ENCODE measurements around the gene ATF6B.

Gene ATF6B

GRCh38 chr6:32132110-32132509 lies 4.1 kb upstream of the ATF6B start:
- no peak for DNase-seq (ENCODE audit: low read depth, low spot score)

GRCh38 chr6:32131439-32131948 lies 3.4 kb upstream of the ATF6B start:
- no peak for DNase-seq (ENCODE audit: low read depth, low spot score)

- DNase-seq (ENCODE audit: low read depth, low spot score), result no peak
These were observed 1.4 kb upstream of the ATF6B start for GRCh38 chr6:32129297-32130088.

- DNase-seq (ENCODE audit: low read depth, low spot score), result no peak
These were observed 778 bp upstream of the ATF6B start for GRCh38 chr6:32128751-32129296.

- no peak for DNase-seq (ENCODE audit: low read depth, low spot score)
These were observed 683 bp downstream of the ATF6B start for GRCh38 chr6:32127409-32127716.

GRCh38 chr6:32126880-32127279 lies 1.2 kb downstream of the ATF6B start:
- DNase-seq (ENCODE audit: low read depth, low spot score), result no peak

- no peak for DNase-seq (ENCODE audit: low read depth, low spot score)
These were observed 4.4 kb downstream of the ATF6B start for GRCh38 chr6:32123681-32124080.

GRCh38 chr6:32120573-32121059 lies 7.4 kb downstream of the ATF6B start:
- DNase-seq (ENCODE audit: low read depth, low spot score), result no peak

- DNase-seq (ENCODE audit: low read depth, low spot score), result peak; percentile 75
These were observed 9.0 kb downstream of the ATF6B start for GRCh38 chr6:32118782-32119628.

GRCh38 chr6:32117461-32117860 lies 10.6 kb downstream of the ATF6B start:
- no peak for DNase-seq (ENCODE audit: low read depth, low spot score)

GRCh38 chr6:32116674-32117073 lies 11.4 kb downstream of the ATF6B start:
- DNase-seq (ENCODE audit: low read depth, low spot score), result no peak

GRCh38 chr6:32115623-32116022 lies 12.4 kb downstream of the ATF6B start:
- no peak for DNase-seq (ENCODE audit: low read depth, low spot score)

GRCh38 chr6:32114796-32115195 lies 13.2 kb downstream of the ATF6B start:
- DNase-seq (ENCODE audit: low read depth, low spot score), result no peak

- DNase-seq (ENCODE audit: low read depth, low spot score), result peak; percentile 62
These were observed 14.4 kb downstream of the ATF6B start for GRCh38 chr6:32113386-32114352.

GRCh38 chr6:32112431-32112980 lies 15.5 kb downstream of the ATF6B start:
- no peak for DNase-seq (ENCODE audit: low read depth, low spot score)

GRCh38 chr6:32111424-32112066 lies 16.5 kb downstream of the ATF6B start:
- no peak for DNase-seq (ENCODE audit: low read depth, low spot score)

GRCh38 chr6:32110632-32111031 lies 17.4 kb downstream of the ATF6B start:
- DNase-seq (ENCODE audit: low read depth, low spot score), result no peak

- DNase-seq (ENCODE audit: low read depth, low spot score), result no peak
These were observed 18.3 kb downstream of the ATF6B start for GRCh38 chr6:32109765-32110160.

- DNase-seq (ENCODE audit: low read depth, low spot score), result no peak
These were observed 18.8 kb downstream of the ATF6B start, which contains the start of gene TNXB for GRCh38 chr6:32109114-32109764. Gene TNXB (minus strand): TSS chr6:32109338. CDS start chr6:32098198, 11,140 bp downstream.

GRCh38 chr6:32108727-32109113 lies 19.3 kb downstream of the ATF6B start:
- DNase-seq (ENCODE audit: low read depth, low spot score), result no peak
